Neural progenitor cell (in vitro differentiated cells): Measurements from ENCODE around the gene NUDT8.

Experiments
- CTCF ChIP-seq: fragments of 200-600 bp; sonication (generic); IDR thresholded peaks from 2 replicates; pipeline ENCODE4 v1.5.1; 2017; ENCODE audit warnings: antibody characterized with exemption, mild to moderate bottlenecking
- EZH2 ChIP-seq: fragments of 200-600 bp; sonication (generic); IDR thresholded peaks from 2 replicates; pipeline ENCODE4 v1.6.1; 2017; ENCODE audit warnings: antibody characterized with exemption, mild to moderate bottlenecking, moderate library complexity
- EZH2phosphoT487 ChIP-seq: fragments of 200-600 bp; sonication (generic); IDR thresholded peaks from 2 replicates; pipeline ENCODE4 v1.6.1; 2017; ENCODE audit warnings: antibody characterized with exemption

GRCh38 chr11:67654225-67654624 lies 24.5 kb upstream of the NUDT8 start:
- TF ChIP-seq EZH2 (no peak), EZH2phosphoT487 (no peak), CTCF (no peak)
